Caco-2 (cell line): ENCODE data around the gene TREML1. TPM values are rescaled to one million over a fixed set of nuclear protein-coding genes. Genes with fewer than 3 reads are reported as not detected.

ENCODE experiments used
- BruUV-seq: library from RNA; stranded (reverse); fragments of 400-500 nt; replicated peaks from 2 replicates; lab custom pipeline; 2021; lab: Mats Ljungman, UMichigan
- CTCF ChIA-PET: fragments of 300-600 bp; sonication (Branson Sonifier 250); formaldehyde crosslinking; loops from one replicate; lab custom pipeline; 2022; ENCODE audit warnings: antibody characterized with exemption; lab: Charles Lee
- POLR2A ChIA-PET: fragments of 300-600 bp; sonication (Branson Sonifier 250); formaldehyde crosslinking; loops from one replicate; lab custom pipeline; 2022; ENCODE audit warnings: antibody characterized with exemption; lab: Charles Lee
- DNase-seq, 2 experiments: peaks; one replicate each; pipeline versions ENCODE4 v3.0.0 to v3.0.0-alpha.2; 2020 to 2022
- H3K27me3 ChIP-seq: replicated peaks from 2 replicates; pipeline ENCODE4 v1.6.0; 2011; ENCODE audit warnings: low read length; ENCODE audit not compliant: control insufficient read depth, insufficient read depth
- H3K36me3 ChIP-seq: 2 replicates; pipeline ENCODE4 v1.5.1; 2011; ENCODE audit warnings: low read length; ENCODE audit not compliant: control insufficient read depth, insufficient read depth
- H3K4me1 ChIP-seq: fragments of 250-450 bp; sonication (Bioruptor Pico); 2 replicates; pipeline ENCODE4 v1.5.1; 2020; ENCODE audit warnings: mild to moderate bottlenecking
- H3K4me3 ChIP-seq: 2 replicates; pipeline ENCODE4 v1.5.1; 2011; ENCODE audit warnings: low read depth, mild to moderate bottlenecking, control low read depth, low read length
- H3K9me3 ChIP-seq: fragments of 250-450 bp; sonication (Bioruptor Pico); 2 replicates; pipeline ENCODE4 v1.5.1; 2020; ENCODE audit warnings: mild to moderate bottlenecking, moderate library complexity
- H3K27ac Mint-ChIP-seq: one replicate; pipeline ENCODE4 v1.8.0; 2022; ENCODE audit warnings: mixed read lengths; ENCODE audit not compliant: unreplicated experiment
- H3K27me3 Mint-ChIP-seq: one replicate; pipeline ENCODE4 v1.8.0; 2022; ENCODE audit warnings: mixed read lengths; ENCODE audit not compliant: insufficient read depth, unreplicated experiment
- H3K36me3 Mint-ChIP-seq: one replicate; pipeline ENCODE4 v1.8.0; 2022; ENCODE audit warnings: mild to moderate bottlenecking, mixed read lengths; ENCODE audit not compliant: insufficient read depth, unreplicated experiment
- H3K4me1 Mint-ChIP-seq: one replicate; pipeline ENCODE4 v1.8.0; 2022; ENCODE audit warnings: low read depth, mixed read lengths; ENCODE audit not compliant: unreplicated experiment
- H3K4me3 Mint-ChIP-seq: one replicate; pipeline ENCODE4 v1.8.0; 2022; ENCODE audit warnings: mild to moderate bottlenecking, moderate library complexity, mixed read lengths; ENCODE audit not compliant: unreplicated experiment
- H3K9me3 Mint-ChIP-seq: one replicate; pipeline ENCODE4 v1.8.0; 2022; ENCODE audit warnings: mixed read lengths; ENCODE audit not compliant: unreplicated experiment
- intact Hi-C: fragments of 100-400 bp; cut with micrococcal nuclease; formaldehyde crosslinking; loops from one replicate; pipeline ENCODE4 v1.10.0; 2022; ENCODE audit not compliant: unreplicated experiment
- total RNA-seq: library from RNA; stranded (reverse); gene quantifications from 2 replicates; pipeline ENCODE4 v1.2.3, GENCODE V29; 2022
- TF ChIP-seq, protein P1 (sequence below), 2 experiments: fragments of 200-600 bp in 1 of 2; IDR thresholded peaks; 1 replicate in 1 of 2; 2 replicates in 1 of 2; pipeline versions ENCODE4 v1.5.1 to v1.8.0; 2011 to 2022; ENCODE audit warnings: antibody characterized with exemption in 1 of 2, control low read depth in 1 of 2, inconsistent platforms in 1 of 2, low read depth in 1 of 2, low read length in 1 of 2, mild to moderate bottlenecking in 1 of 2, moderate library complexity in 1 of 2; ENCODE audit not compliant: insufficient read depth in 1 of 2, severe bottlenecking in 1 of 2, unreplicated experiment in 1 of 2

Gene TREML1
- total RNA-seq, 1 experiment from 2014 or later = not detected

DNA sequence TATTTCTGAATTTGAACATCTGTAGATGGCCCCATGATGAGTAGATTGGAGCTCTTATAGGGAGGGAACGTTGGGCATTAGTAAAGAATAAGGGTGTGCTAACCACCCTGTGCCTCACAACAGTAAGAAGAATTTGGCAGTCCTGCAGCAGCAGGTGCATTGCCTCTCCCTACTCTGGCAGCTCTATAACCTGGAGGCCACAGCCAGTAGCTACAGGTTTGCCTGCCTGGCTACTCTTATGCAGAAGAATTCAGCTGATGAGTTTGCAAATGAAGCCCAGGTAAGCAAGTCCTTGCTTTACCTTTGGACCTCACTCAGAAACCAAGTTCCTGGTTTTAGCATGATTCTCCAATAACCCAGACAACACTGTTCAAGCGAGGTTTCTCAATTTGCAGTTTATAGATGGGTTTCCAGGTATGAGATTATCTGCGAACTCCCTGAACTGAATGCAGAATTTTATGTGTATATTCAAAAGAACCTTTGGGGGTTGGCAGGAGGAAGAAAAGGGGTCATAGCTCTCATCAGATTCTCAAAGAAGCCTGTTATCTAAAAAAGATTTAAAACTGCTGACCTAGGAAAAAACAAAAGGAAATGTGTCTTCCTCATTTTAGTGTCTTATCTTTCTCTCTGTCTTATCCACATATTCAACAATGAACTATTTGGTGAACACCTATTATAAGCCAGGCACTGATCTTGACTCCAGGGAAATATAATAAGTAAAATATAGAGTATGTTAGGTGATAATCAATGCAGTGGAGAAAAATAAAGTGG lies 18.9 kb downstream of the TREML1 start:
- H3K36me3 Mint-ChIP-seq = no peaks in the 10 kb centered on the region
- H3K4me1 ChIP-seq = no peaks in the 10 kb centered on the region
- no peak overlapping the region for H3K4me3 Mint-ChIP-seq
- H3K27me3 ChIP-seq = no peaks in the 10 kb centered on the region
- H3K27ac Mint-ChIP-seq = no peak overlapping the region
- no TSS peak for BruUV-seq
- intact Hi-C loops = no loop called here
- TF ChIP-seq, protein P1, sequence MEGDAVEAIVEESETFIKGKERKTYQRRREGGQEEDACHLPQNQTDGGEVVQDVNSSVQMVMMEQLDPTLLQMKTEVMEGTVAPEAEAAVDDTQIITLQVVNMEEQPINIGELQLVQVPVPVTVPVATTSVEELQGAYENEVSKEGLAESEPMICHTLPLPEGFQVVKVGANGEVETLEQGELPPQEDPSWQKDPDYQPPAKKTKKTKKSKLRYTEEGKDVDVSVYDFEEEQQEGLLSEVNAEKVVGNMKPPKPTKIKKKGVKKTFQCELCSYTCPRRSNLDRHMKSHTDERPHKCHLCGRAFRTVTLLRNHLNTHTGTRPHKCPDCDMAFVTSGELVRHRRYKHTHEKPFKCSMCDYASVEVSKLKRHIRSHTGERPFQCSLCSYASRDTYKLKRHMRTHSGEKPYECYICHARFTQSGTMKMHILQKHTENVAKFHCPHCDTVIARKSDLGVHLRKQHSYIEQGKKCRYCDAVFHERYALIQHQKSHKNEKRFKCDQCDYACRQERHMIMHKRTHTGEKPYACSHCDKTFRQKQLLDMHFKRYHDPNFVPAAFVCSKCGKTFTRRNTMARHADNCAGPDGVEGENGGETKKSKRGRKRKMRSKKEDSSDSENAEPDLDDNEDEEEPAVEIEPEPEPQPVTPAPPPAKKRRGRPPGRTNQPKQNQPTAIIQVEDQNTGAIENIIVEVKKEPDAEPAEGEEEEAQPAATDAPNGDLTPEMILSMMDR (IDR thresholded peaks at IDR 0.05; ENCODE audit: insufficient read depth in 1 of 2, low read depth in 1 of 2, low read length in 1 of 2, severe bottlenecking in 1 of 2, unreplicated experiment in 1 of 2) = no peak
- ChIA-PET CTCF (no interaction called here), POLR2A (no interaction called here)
- no peak overlapping the region for H3K4me3 ChIP-seq
- no peak for DNase-seq
- no peaks in the 10 kb centered on the region for H3K27me3 Mint-ChIP-seq
- no peaks in the 10 kb centered on the region for H3K9me3 ChIP-seq
- H3K36me3 ChIP-seq = no peaks in the 10 kb centered on the region
- H3K9me3 Mint-ChIP-seq = no peaks in the 10 kb centered on the region
- no peaks in the 10 kb centered on the region for H3K4me1 Mint-ChIP-seq

DNA sequence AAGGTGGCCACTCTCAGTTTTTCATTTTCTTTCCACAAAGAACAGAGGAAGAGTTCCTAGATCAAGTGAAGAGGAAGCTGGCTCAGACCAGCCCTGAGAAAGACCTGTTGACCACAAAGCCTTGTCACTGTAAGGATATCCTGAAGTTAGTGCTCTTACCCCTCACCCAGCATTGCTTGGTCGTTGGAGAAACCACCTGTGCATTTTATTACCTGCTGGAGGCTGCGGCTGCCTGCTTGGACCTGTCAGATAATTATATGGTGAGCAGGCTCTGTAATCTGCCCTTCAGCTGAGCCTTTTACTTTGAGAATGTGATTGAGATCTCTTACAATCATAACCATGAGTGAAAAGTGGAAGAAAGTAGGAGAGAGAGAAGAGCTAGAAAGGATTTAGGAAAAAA lies 21.9 kb downstream of the TREML1 start:
- H3K27ac Mint-ChIP-seq = no peak overlapping the region
- no peaks in the 10 kb centered on the region for H3K36me3 Mint-ChIP-seq
- Histone ChIP-seq H3K9me3 (no peaks in the 10 kb centered on the region), H3K4me3 (no peak overlapping the region), H3K27me3 (no peaks in the 10 kb centered on the region), H3K4me1 (no peaks in the 10 kb centered on the region), H3K36me3 (no peaks in the 10 kb centered on the region)
- DNase-seq = no peak
- TF ChIP-seq, protein P1 (IDR thresholded peaks at IDR 0.05; ENCODE audit: insufficient read depth in 1 of 2, low read depth in 1 of 2, low read length in 1 of 2, severe bottlenecking in 1 of 2, unreplicated experiment in 1 of 2) = no peak
- ChIA-PET POLR2A (no interaction called here), CTCF (no interaction called here)
- no peaks in the 10 kb centered on the region for H3K27me3 Mint-ChIP-seq
- H3K9me3 Mint-ChIP-seq = no peaks in the 10 kb centered on the region
- H3K4me1 Mint-ChIP-seq = no peaks in the 10 kb centered on the region
- no peak overlapping the region for H3K4me3 Mint-ChIP-seq
- BruUV-seq = no TSS peak
- intact Hi-C loops = no loop called here

DNA sequence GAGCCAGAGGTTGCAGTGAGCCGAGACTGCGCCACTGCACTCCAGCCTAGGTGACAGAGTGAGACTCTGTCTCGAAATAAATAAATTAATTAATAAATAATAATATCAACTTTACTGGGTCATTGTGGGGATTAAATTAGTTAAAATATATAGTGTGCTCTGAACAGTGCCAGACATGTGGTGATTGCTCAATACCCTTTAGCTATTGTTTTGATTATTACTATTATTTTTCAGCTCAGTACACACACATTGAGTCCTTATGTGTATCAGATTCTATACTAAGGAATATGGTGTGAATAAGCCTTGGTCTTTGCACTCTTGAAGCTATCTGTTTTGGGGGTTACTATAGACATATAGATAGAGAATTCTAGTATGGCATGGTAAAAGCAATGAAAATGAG lies 28.9 kb downstream of the TREML1 start:
- no TSS peak for BruUV-seq
- no peaks in the 10 kb centered on the region for H3K4me1 ChIP-seq
- Mint-ChIP-seq H3K27ac (no peak overlapping the region), H3K27me3 (no peaks in the 10 kb centered on the region), H3K9me3 (no peaks in the 10 kb centered on the region), H3K36me3 (no peaks in the 10 kb centered on the region), H3K4me1 (no peaks in the 10 kb centered on the region), H3K4me3 (no peak overlapping the region)
- no peak for DNase-seq
- ChIA-PET POLR2A (no interaction called here), CTCF (no interaction called here)
- no peak overlapping the region for H3K4me3 ChIP-seq
- intact Hi-C loops = no loop called here
- no peaks in the 10 kb centered on the region for H3K27me3 ChIP-seq
- H3K36me3 ChIP-seq = no peaks in the 10 kb centered on the region
- TF ChIP-seq, protein P1 (IDR thresholded peaks at IDR 0.05; ENCODE audit: insufficient read depth in 1 of 2, low read depth in 1 of 2, low read length in 1 of 2, severe bottlenecking in 1 of 2, unreplicated experiment in 1 of 2) = no peak
- no peaks in the 10 kb centered on the region for H3K9me3 ChIP-seq
